ENCODE measurements around the gene GIT2.
A peak's percentile ranks its signal among the peaks of the same experiment; 100 is the strongest.

GIT2 gene

GRCh38 chr12:109966546-109966945, 29.6 kb downstream of the GIT2 start:
- TF ChIP-seq POLR2AphosphoS5 (IDR thresholded peaks at IDR 0.05; ENCODE audit: low read depth, low read length) (no peak), POLR2A (IDR thresholded peaks at IDR 0.05; ENCODE audit: low read depth, low read length) (no peak), TAF1 (IDR thresholded peaks at IDR 0.05; ENCODE audit: borderline replicate concordance, low read depth, low read length) (no peak)
- no peak for FAIRE-seq

GRCh38 chr12:109963743-109964429, 32.3 kb downstream of the GIT2 start:
- no peak for TF ChIP-seq TAF1 (IDR thresholded peaks at IDR 0.05; ENCODE audit: borderline replicate concordance, low read depth, low read length)
- TF ChIP-seq POLR2A (IDR thresholded peaks at IDR 0.05; ENCODE audit: low read depth, low read length), result no peak
- TF ChIP-seq POLR2AphosphoS5 (IDR thresholded peaks at IDR 0.05; ENCODE audit: low read depth, low read length), result no peak
- no peak for DNase-seq (ENCODE audit: insufficient read length)
- no peak for FAIRE-seq

More at GRCh38 chr12:109966546-109966945, 29.6 kb downstream of the GIT2 start:
- no peak for DNase-seq (ENCODE audit: insufficient read length)

- no peak for TF ChIP-seq TAF1 (IDR thresholded peaks at IDR 0.05; ENCODE audit: borderline replicate concordance, low read depth, low read length)
- TF ChIP-seq POLR2AphosphoS5 (IDR thresholded peaks at IDR 0.05; ENCODE audit: low read depth, low read length), result no peak
- no peak for TF ChIP-seq POLR2A (IDR thresholded peaks at IDR 0.05; ENCODE audit: low read depth, low read length)
- no peak for DNase-seq (ENCODE audit: insufficient read length)
- no peak for FAIRE-seq
These were observed 32.8 kb downstream of the GIT2 start for GRCh38 chr12:109963330-109963729.

- FAIRE-seq, result no peak
- TF ChIP-seq POLR2AphosphoS5 (IDR thresholded peaks at IDR 0.05; ENCODE audit: low read depth, low read length) (no peak), TAF1 (IDR thresholded peaks at IDR 0.05; ENCODE audit: borderline replicate concordance, low read depth, low read length) (no peak), POLR2A (IDR thresholded peaks at IDR 0.05; ENCODE audit: low read depth, low read length) (no peak)
- DNase-seq (ENCODE audit: insufficient read length), result no peak
These were observed 33.8 kb downstream of the GIT2 start for GRCh38 chr12:109962398-109962797.

GRCh38 chr12:109961612-109962011, 34.6 kb downstream of the GIT2 start:
- no peak for DNase-seq (ENCODE audit: insufficient read length)
- FAIRE-seq, result no peak
- TF ChIP-seq POLR2AphosphoS5 (IDR thresholded peaks at IDR 0.05; ENCODE audit: low read depth, low read length) (no peak), TAF1 (IDR thresholded peaks at IDR 0.05; ENCODE audit: borderline replicate concordance, low read depth, low read length) (no peak), POLR2A (IDR thresholded peaks at IDR 0.05; ENCODE audit: low read depth, low read length) (no peak)

- FAIRE-seq (no peak), DNase-seq (ENCODE audit: insufficient read length) (no peak)
- TF ChIP-seq POLR2AphosphoS5 (IDR thresholded peaks at IDR 0.05; ENCODE audit: low read depth, low read length) (no peak), TAF1 (IDR thresholded peaks at IDR 0.05; ENCODE audit: borderline replicate concordance, low read depth, low read length) (no peak), POLR2A (IDR thresholded peaks at IDR 0.05; ENCODE audit: low read depth, low read length) (no peak)
These were observed 35.0 kb downstream of the GIT2 start for GRCh38 chr12:109961201-109961600.

- DNase-seq (ENCODE audit: insufficient read length) (no peak), FAIRE-seq (no peak)
- TF ChIP-seq POLR2A (IDR thresholded peaks at IDR 0.05; ENCODE audit: low read depth, low read length) (no peak), TAF1 (IDR thresholded peaks at IDR 0.05; ENCODE audit: borderline replicate concordance, low read depth, low read length) (no peak), POLR2AphosphoS5 (IDR thresholded peaks at IDR 0.05; ENCODE audit: low read depth, low read length) (no peak)
These were observed 36.6 kb downstream of the GIT2 start for GRCh38 chr12:109959411-109960093.

- TF ChIP-seq TAF1 (IDR thresholded peaks at IDR 0.05; ENCODE audit: borderline replicate concordance, low read depth, low read length) (no peak), POLR2A (IDR thresholded peaks at IDR 0.05; ENCODE audit: low read depth, low read length) (no peak), POLR2AphosphoS5 (IDR thresholded peaks at IDR 0.05; ENCODE audit: low read depth, low read length) (no peak)
- DNase-seq (ENCODE audit: insufficient read length) (no peak), FAIRE-seq (no peak)
These were observed 37.8 kb downstream of the GIT2 start for GRCh38 chr12:109958374-109958773.

- TF ChIP-seq POLR2AphosphoS5 (IDR thresholded peaks at IDR 0.05; ENCODE audit: low read depth, low read length) (no peak), POLR2A (IDR thresholded peaks at IDR 0.05; ENCODE audit: low read depth, low read length) (no peak)
- DNase-seq (ENCODE audit: insufficient read length) (no peak), FAIRE-seq (peak; percentile 27)
These were observed 42.5 kb downstream of the GIT2 start for GRCh38 chr12:109953656-109954055.

- TF ChIP-seq POLR2AphosphoS5 (IDR thresholded peaks at IDR 0.05; ENCODE audit: low read depth, low read length) (no peak), TAF1 (IDR thresholded peaks at IDR 0.05; ENCODE audit: borderline replicate concordance, low read depth, low read length) (no peak), POLR2A (IDR thresholded peaks at IDR 0.05; ENCODE audit: low read depth, low read length) (no peak)
- FAIRE-seq (no peak), DNase-seq (ENCODE audit: insufficient read length) (no peak)
These were observed 43.3 kb downstream of the GIT2 start for GRCh38 chr12:109952873-109953272.

- no peak for FAIRE-seq
- DNase-seq (ENCODE audit: insufficient read length), result no peak
- TF ChIP-seq POLR2A (IDR thresholded peaks at IDR 0.05; ENCODE audit: low read depth, low read length) (no peak), TAF1 (IDR thresholded peaks at IDR 0.05; ENCODE audit: borderline replicate concordance, low read depth, low read length) (no peak), POLR2AphosphoS5 (IDR thresholded peaks at IDR 0.05; ENCODE audit: low read depth, low read length) (no peak)
These were observed 43.9 kb downstream of the GIT2 start for GRCh38 chr12:109952160-109952858.
